Calu3 (cell line): ENCODE results near the gene NDUFA7. TPM values are rescaled to one million over a fixed set of nuclear protein-coding genes. Genes with fewer than 3 reads are reported as not detected.
"Not testable (repeated sequence)": the region's sequence is repeated elsewhere in the genome, so short reads cannot be mapped to it uniquely, and the experiment has no call there.

Experiments
- BruUV-seq: library from RNA; stranded (reverse); fragments of 400-500 nt; replicated peaks from 2 replicates; lab custom pipeline; 2021; lab: Mats Ljungman, UMichigan
- CTCF ChIA-PET: fragments of 300-600 bp; sonication (Branson Sonifier 250); formaldehyde crosslinking; loops from one replicate; lab custom pipeline; 2022; ENCODE audit warnings: antibody characterized with exemption; lab: Charles Lee
- DNase-seq: peaks from one replicate; pipeline ENCODE4 v3.0.0; 2022
- H3K27ac Mint-ChIP-seq: one replicate; pipeline ENCODE4 v1.8.0; 2022; ENCODE audit warnings: mixed read lengths; ENCODE audit not compliant: unreplicated experiment
- H3K27me3 Mint-ChIP-seq: one replicate; pipeline ENCODE4 v1.8.0; 2022; ENCODE audit warnings: mixed read lengths; ENCODE audit not compliant: unreplicated experiment
- H3K36me3 Mint-ChIP-seq: one replicate; pipeline ENCODE4 v1.8.0; 2022; ENCODE audit warnings: mild to moderate bottlenecking, moderate library complexity, mixed read lengths; ENCODE audit not compliant: insufficient read depth, unreplicated experiment
- H3K4me1 Mint-ChIP-seq: one replicate; pipeline ENCODE4 v1.8.0; 2022; ENCODE audit warnings: mild to moderate bottlenecking, low read depth, mixed read lengths; ENCODE audit not compliant: unreplicated experiment
- H3K4me3 Mint-ChIP-seq: one replicate; pipeline ENCODE4 v1.8.0; 2022; ENCODE audit warnings: mild to moderate bottlenecking, low read depth, moderate library complexity, mixed read lengths; ENCODE audit not compliant: unreplicated experiment
- H3K9me3 Mint-ChIP-seq: one replicate; pipeline ENCODE4 v1.8.0; 2022; ENCODE audit warnings: low read depth, mixed read lengths; ENCODE audit not compliant: unreplicated experiment
- intact Hi-C: fragments of 100-400 bp; cut with micrococcal nuclease; formaldehyde crosslinking; loops from one replicate; pipeline ENCODE4 v1.10.0; 2022; ENCODE audit not compliant: unreplicated experiment
- total RNA-seq: library from RNA; stranded (reverse); gene quantifications from 2 replicates; pipeline ENCODE4 v1.2.3, GENCODE V29; 2022
- TF ChIP-seq, protein P1 (sequence below): fragments of 200-600 bp; IDR thresholded peaks from one replicate; pipeline ENCODE4 v1.8.0; 2022; ENCODE audit warnings: antibody characterized with exemption; ENCODE audit not compliant: unreplicated experiment

NDUFA7 gene
- total RNA-seq, 1 experiment from 2014 or later = 38.2 TPM

DNA sequence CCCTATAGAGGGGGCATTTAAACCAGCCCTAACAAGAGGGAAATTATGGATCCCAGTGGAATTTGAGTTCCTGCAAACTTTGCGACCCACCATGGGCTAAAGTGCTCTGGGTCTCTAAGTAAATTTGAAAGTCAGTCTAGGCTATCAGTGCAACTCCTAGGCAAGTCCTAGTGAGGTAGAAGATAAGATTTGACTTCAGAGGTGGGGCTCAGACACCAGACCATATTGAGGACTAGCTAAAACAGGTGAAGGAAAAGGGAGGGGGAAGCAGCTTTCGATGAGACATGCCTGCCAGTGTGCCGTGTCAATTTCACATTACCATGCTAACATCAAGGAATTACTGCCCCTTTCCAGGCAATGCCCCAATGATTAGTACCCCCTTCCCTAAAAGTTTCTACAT, 51.5 kb downstream of the NDUFA7 start:
- CTCF ChIA-PET = no interaction called here
- no peaks in the 10 kb centered on the region for H3K36me3 Mint-ChIP-seq
- intact Hi-C loops = loop anchor here (10.0 kb wide), 1 partner anchor 45 kb away; no protein-coding TSS in a partner anchor
- TF ChIP-seq, protein P1, sequence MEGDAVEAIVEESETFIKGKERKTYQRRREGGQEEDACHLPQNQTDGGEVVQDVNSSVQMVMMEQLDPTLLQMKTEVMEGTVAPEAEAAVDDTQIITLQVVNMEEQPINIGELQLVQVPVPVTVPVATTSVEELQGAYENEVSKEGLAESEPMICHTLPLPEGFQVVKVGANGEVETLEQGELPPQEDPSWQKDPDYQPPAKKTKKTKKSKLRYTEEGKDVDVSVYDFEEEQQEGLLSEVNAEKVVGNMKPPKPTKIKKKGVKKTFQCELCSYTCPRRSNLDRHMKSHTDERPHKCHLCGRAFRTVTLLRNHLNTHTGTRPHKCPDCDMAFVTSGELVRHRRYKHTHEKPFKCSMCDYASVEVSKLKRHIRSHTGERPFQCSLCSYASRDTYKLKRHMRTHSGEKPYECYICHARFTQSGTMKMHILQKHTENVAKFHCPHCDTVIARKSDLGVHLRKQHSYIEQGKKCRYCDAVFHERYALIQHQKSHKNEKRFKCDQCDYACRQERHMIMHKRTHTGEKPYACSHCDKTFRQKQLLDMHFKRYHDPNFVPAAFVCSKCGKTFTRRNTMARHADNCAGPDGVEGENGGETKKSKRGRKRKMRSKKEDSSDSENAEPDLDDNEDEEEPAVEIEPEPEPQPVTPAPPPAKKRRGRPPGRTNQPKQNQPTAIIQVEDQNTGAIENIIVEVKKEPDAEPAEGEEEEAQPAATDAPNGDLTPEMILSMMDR = no peak
- peak overlapping the region; percentile 65 for H3K4me3 Mint-ChIP-seq
- no peaks in the 10 kb centered on the region for H3K9me3 Mint-ChIP-seq
- DNase-seq = no peak
- no TSS peak for BruUV-seq
- no peaks in the 10 kb centered on the region for H3K27me3 Mint-ChIP-seq
- no peak overlapping the region for H3K27ac Mint-ChIP-seq
- H3K4me1 Mint-ChIP-seq = peaks cover 8% of the 10 kb centered on the region

GRCh38 chr19:8265872-8266271, 55.3 kb downstream of the NDUFA7 start:
- Mint-ChIP-seq H3K27me3 (no peaks in the 10 kb centered on the region), H3K36me3 (no peaks in the 10 kb centered on the region), H3K4me1 (peaks cover 8% of the 10 kb centered on the region), H3K4me3 (no peak overlapping the region), H3K27ac (no peak overlapping the region), H3K9me3 (no peaks in the 10 kb centered on the region)
- BruUV-seq = no TSS peak
- no peak for DNase-seq
- intact Hi-C loops = loop anchor here (10.0 kb wide), 1 partner anchor 49 kb away; no protein-coding TSS in a partner anchor
- TF ChIP-seq, protein P1 = no peak
- CTCF ChIA-PET = no interaction called here

- intact Hi-C loops = loop anchor here (10.0 kb wide), 1 partner anchor 51 kb away; no protein-coding TSS in a partner anchor
- H3K36me3 Mint-ChIP-seq, CTCF ChIA-PET, H3K9me3 Mint-ChIP-seq, H3K4me1 Mint-ChIP-seq, H3K27ac Mint-ChIP-seq, H3K27me3 Mint-ChIP-seq, DNase-seq, BruUV-seq, H3K4me3 Mint-ChIP-seq: not testable (repeated sequence)
Observed at GRCh38 chr19:8264248-8264647, 56.9 kb downstream of the NDUFA7 start.

GRCh38 chr19:8262431-8262830, 58.7 kb downstream of the NDUFA7 start:
- Mint-ChIP-seq H3K4me1 (no peaks in the 10 kb centered on the region), H3K4me3 (no peak overlapping the region), H3K9me3 (no peaks in the 10 kb centered on the region), H3K27ac (no peak overlapping the region), H3K36me3 (no peaks in the 10 kb centered on the region), H3K27me3 (no peaks in the 10 kb centered on the region)
- intact Hi-C loops = loop anchor here (10.0 kb wide), 1 partner anchor 52 kb away; no protein-coding TSS in a partner anchor
- TF ChIP-seq, protein P1 = no peak
- no peak for DNase-seq
- BruUV-seq = no TSS peak
- CTCF ChIA-PET = no interaction called here

DNA sequence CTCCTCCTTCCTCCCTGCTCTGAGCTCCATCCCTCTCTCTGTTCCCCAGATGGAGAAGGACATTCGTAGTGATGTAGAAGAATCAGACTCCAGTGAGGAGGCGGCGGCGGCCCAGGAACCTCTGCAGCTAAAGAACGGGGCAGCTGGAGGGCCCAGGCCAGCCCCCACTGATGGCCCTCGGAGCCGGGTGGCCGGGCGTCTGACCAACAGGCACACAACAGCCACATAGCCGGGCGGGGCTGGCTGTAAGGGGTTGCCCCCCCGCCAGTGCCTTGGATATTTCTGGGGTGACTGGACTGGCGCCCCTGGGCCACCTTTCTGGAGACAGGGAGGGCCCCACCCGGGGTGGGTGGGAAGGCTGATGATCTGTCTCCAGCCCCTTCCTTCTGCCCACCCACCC, 59.3 kb downstream of the NDUFA7 start:
- no peaks in the 10 kb centered on the region for H3K9me3 Mint-ChIP-seq
- H3K4me1 Mint-ChIP-seq = no peaks in the 10 kb centered on the region
- DNase-seq = no peak
- H3K4me3 Mint-ChIP-seq = no peak overlapping the region
- CTCF ChIA-PET = no interaction called here
- BruUV-seq = no TSS peak
- H3K27ac Mint-ChIP-seq = no peak overlapping the region
- intact Hi-C loops = loop anchor here (10.0 kb wide), 1 partner anchor 53 kb away; no protein-coding TSS in a partner anchor
- H3K27me3 Mint-ChIP-seq = no peaks in the 10 kb centered on the region
- no peaks in the 10 kb centered on the region for H3K36me3 Mint-ChIP-seq
- TF ChIP-seq, protein P1 = no peak
